G401 (cell line): ENCODE measurements around the gene MSRB3. TPM values are rescaled to one million over a fixed set of nuclear protein-coding genes. Genes with fewer than 3 reads are reported as not detected.

Experiments
- DNase-seq: peaks from one replicate; pipeline ENCODE4 v3.0.0-alpha.2; 2015; ENCODE audit warnings: low spot score
- in situ Hi-C: cut with HindIII; loops from 2 replicates; pipeline ENCODE4 v1.10.0; 2016; ENCODE audit warnings: low sequenced_read_pairs, mixed read lengths
- total RNA-seq: library from RNA; depleted of rRNA; stranded (reverse); fragments of >200 nt; shearing (Covaris generic); gene quantifications from 2 replicates; pipeline ENCODE4 v1.2.3, GENCODE V29; 2014; rRNA removed

The MSRB3 gene
- 132 and 147 TPM in 2 replicates for total RNA-seq

- in situ Hi-C loops = no loop called here
- DNase-seq = peak; percentile 80
Measured at GRCh38 chr12:65278576-65279368, at the start of gene MSRB3. MSRB3 (plus strand) TSS chr12:65278683; CDS start chr12:65308580, 29,897 bp downstream.

GRCh38 chr12:65229441-65229840 is 49.0 kb upstream of the MSRB3 start:
- in situ Hi-C loops = no loop called here
- no peak for DNase-seq

- peak; percentile 16 for DNase-seq
- in situ Hi-C loops = no loop called here
Measured at GRCh38 chr12:65232476-65233077, 45.9 kb upstream of the MSRB3 start.

GRCh38 chr12:65237153-65237552 is 41.3 kb upstream of the MSRB3 start:
- no peak for DNase-seq
- in situ Hi-C loops = no loop called here

GRCh38 chr12:65238609-65239008 is 39.9 kb upstream of the MSRB3 start:
- in situ Hi-C loops = no loop called here
- DNase-seq = no peak

- in situ Hi-C loops = no loop called here
- no peak for DNase-seq
Measured at GRCh38 chr12:65248656-65249633, 29.5 kb upstream of the MSRB3 start.

GRCh38 chr12:65252515-65252914 is 26.0 kb upstream of the MSRB3 start:
- in situ Hi-C loops = no loop called here

GRCh38 chr12:65257986-65258385 is 20.5 kb upstream of the MSRB3 start:
- in situ Hi-C loops = no loop called here

More at GRCh38 chr12:65252515-65252914, 26.0 kb upstream of the MSRB3 start:
- DNase-seq = no peak

GRCh38 chr12:65259501-65259900 is 19.0 kb upstream of the MSRB3 start:
- in situ Hi-C loops = no loop called here
- DNase-seq = no peak

More at GRCh38 chr12:65257986-65258385, 20.5 kb upstream of the MSRB3 start:
- no peak for DNase-seq

GRCh38 chr12:65263777-65264176 is 14.7 kb upstream of the MSRB3 start:
- no peak for DNase-seq
- in situ Hi-C loops = no loop called here

GRCh38 chr12:65266408-65266807 is 12.1 kb upstream of the MSRB3 start:
- in situ Hi-C loops = no loop called here
- no peak for DNase-seq

- DNase-seq = no peak
- in situ Hi-C loops = no loop called here
Measured at GRCh38 chr12:65269603-65270002, 8.9 kb upstream of the MSRB3 start.

- DNase-seq = no peak
- in situ Hi-C loops = no loop called here
Measured at GRCh38 chr12:65274602-65275272, 3.7 kb upstream of the MSRB3 start.

- no peak for DNase-seq
- in situ Hi-C loops = no loop called here
Measured at GRCh38 chr12:65275627-65276026, 2.9 kb upstream of the MSRB3 start.

GRCh38 chr12:65276916-65277530 is 1.5 kb upstream of the MSRB3 start:
- in situ Hi-C loops = no loop called here

GRCh38 chr12:65277994-65278575 is 398 bp upstream of the MSRB3 start:
- no peak for DNase-seq
- in situ Hi-C loops = no loop called here

More at GRCh38 chr12:65276916-65277530, 1.5 kb upstream of the MSRB3 start:
- no peak for DNase-seq

GRCh38 chr12:65279369-65280112 is 1.1 kb downstream of the MSRB3 start:
- in situ Hi-C loops = no loop called here
- peak; percentile 33 for DNase-seq

- in situ Hi-C loops = no loop called here
- DNase-seq = no peak
Measured at GRCh38 chr12:65280306-65280705, 1.8 kb downstream of the MSRB3 start.
